SK-N-SH treated with all-trans-retinoic acid at 6 μM for 48 hours (cell line): Measurements from ENCODE around the gene MAGEC3.

Experiments
- ARNTL ChIP-seq: fragments of 450-650 bp; formaldehyde crosslinking; IDR thresholded peaks from 2 replicates; pipeline ENCODE4 v1.5.0; 2020; ENCODE audit warnings: low read depth, mild to moderate bottlenecking, moderate library complexity, borderline replicate concordance
- CSDC2 ChIP-seq: fragments of 250-450 bp; sonication (Bioruptor Pico); IDR thresholded peaks from 2 replicates; pipeline ENCODE4 v1.5.0; 2020; ENCODE audit warnings: mild to moderate bottlenecking, moderate library complexity
- ISL1 ChIP-seq: fragments of 250-450 bp; sonication (Bioruptor Pico); IDR thresholded peaks from 2 replicates; pipeline ENCODE4 v2.1.2; 2022; ENCODE audit warnings: mild to moderate bottlenecking, moderate library complexity
- PPARA ChIP-seq: fragments of 250-450 bp; sonication (Bioruptor Pico); IDR thresholded peaks from 2 replicates; pipeline ENCODE4 v1.5.0; 2020; ENCODE audit warnings: mild to moderate bottlenecking, borderline replicate concordance
- RARB ChIP-seq: fragments of 250-450 bp; sonication (Bioruptor Pico); IDR thresholded peaks from 2 replicates; pipeline ENCODE4 v1.8.0; 2021; ENCODE audit warnings: mild to moderate bottlenecking, moderate library complexity
- SNAI2 ChIP-seq: fragments of 250-450 bp; sonication (Bioruptor Pico); IDR thresholded peaks from 2 replicates; pipeline ENCODE4 v1.5.0; 2020; ENCODE audit warnings: mild to moderate bottlenecking, moderate library complexity
- ZFP3 ChIP-seq: fragments of 250-450 bp; sonication (Bioruptor Pico); IDR thresholded peaks from 2 replicates; pipeline ENCODE4 v1.5.0; 2020; ENCODE audit warnings: mild to moderate bottlenecking, moderate library complexity
- ZFP30 ChIP-seq: fragments of 450-650 bp; formaldehyde crosslinking; IDR thresholded peaks from 2 replicates; pipeline ENCODE4 v1.5.0; 2022; ENCODE audit warnings: mild to moderate bottlenecking, moderate library complexity
- ZNF565 ChIP-seq: fragments of 450-650 bp; formaldehyde crosslinking; conservative IDR thresholded peaks from 2 replicates; pipeline ENCODE4 v1.5.0; 2020; ENCODE audit warnings: low read depth, mild to moderate bottlenecking, moderate library complexity
- ZNF8 ChIP-seq: fragments of 450-650 bp; formaldehyde crosslinking; IDR thresholded peaks from 2 replicates; pipeline ENCODE4 v1.5.0; 2020; ENCODE audit warnings: mild to moderate bottlenecking, moderate library complexity
- TF ChIP-seq, protein P1 (sequence below): fragments of 250-450 bp; sonication (Bioruptor Pico); IDR thresholded peaks from 2 replicates; pipeline ENCODE4 v1.8.0; 2021; ENCODE audit warnings: low read depth, mild to moderate bottlenecking, moderate library complexity, borderline replicate concordance
- TF ChIP-seq, protein P2 (sequence below): fragments of 250-450 bp; sonication (Bioruptor Pico); IDR thresholded peaks from 2 replicates; pipeline ENCODE4 v1.5.0; 2020; ENCODE audit warnings: mild to moderate bottlenecking, moderate library complexity

DNA sequence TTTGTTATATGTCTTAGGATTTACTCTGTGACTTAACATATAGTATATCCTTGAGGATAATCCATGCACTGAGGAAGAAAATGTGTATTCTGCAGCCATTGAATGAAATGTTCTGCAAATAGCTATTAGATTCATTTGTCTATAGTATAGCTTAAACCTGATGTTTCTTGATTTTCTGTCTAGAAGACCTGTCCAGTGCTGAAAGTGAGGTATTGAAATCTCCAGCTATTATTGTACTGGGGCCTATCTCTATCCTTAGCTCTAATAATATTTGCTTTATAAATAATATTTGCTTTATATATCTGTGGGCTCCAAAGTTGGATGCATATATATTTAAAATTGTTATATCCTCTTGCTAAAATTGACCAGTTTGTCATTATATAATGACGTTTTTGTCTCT, 26.7 kb upstream of the MAGEC3 start:
- TF ChIP-seq, protein P1, sequence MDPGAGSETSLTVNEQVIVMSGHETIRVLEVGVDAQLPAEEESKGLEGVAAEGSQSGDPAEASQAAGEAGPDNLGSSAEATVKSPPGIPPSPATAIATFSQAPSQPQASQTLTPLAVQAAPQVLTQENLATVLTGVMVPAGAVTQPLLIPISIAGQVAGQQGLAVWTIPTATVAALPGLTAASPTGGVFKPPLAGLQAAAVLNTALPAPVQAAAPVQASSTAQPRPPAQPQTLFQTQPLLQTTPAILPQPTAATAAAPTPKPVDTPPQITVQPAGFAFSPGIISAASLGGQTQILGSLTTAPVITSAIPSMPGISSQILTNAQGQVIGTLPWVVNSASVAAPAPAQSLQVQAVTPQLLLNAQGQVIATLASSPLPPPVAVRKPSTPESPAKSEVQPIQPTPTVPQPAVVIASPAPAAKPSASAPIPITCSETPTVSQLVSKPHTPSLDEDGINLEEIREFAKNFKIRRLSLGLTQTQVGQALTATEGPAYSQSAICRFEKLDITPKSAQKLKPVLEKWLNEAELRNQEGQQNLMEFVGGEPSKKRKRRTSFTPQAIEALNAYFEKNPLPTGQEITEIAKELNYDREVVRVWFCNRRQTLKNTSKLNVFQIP (CRISPR knock-in tag) = no peak
- TF ChIP-seq ZNF8 (CRISPR knock-in tag) (no peak), ARNTL (no peak), ZFP3 (CRISPR knock-in tag) (no peak), RARB (CRISPR knock-in tag) (no peak), CSDC2 (CRISPR knock-in tag) (no peak), ZNF565 (CRISPR knock-in tag) (no peak), SNAI2 (CRISPR knock-in tag) (no peak), ZFP30 (CRISPR knock-in tag) (no peak), PPARA (no peak), ISL1 (no peak)
- TF ChIP-seq, protein P2, sequence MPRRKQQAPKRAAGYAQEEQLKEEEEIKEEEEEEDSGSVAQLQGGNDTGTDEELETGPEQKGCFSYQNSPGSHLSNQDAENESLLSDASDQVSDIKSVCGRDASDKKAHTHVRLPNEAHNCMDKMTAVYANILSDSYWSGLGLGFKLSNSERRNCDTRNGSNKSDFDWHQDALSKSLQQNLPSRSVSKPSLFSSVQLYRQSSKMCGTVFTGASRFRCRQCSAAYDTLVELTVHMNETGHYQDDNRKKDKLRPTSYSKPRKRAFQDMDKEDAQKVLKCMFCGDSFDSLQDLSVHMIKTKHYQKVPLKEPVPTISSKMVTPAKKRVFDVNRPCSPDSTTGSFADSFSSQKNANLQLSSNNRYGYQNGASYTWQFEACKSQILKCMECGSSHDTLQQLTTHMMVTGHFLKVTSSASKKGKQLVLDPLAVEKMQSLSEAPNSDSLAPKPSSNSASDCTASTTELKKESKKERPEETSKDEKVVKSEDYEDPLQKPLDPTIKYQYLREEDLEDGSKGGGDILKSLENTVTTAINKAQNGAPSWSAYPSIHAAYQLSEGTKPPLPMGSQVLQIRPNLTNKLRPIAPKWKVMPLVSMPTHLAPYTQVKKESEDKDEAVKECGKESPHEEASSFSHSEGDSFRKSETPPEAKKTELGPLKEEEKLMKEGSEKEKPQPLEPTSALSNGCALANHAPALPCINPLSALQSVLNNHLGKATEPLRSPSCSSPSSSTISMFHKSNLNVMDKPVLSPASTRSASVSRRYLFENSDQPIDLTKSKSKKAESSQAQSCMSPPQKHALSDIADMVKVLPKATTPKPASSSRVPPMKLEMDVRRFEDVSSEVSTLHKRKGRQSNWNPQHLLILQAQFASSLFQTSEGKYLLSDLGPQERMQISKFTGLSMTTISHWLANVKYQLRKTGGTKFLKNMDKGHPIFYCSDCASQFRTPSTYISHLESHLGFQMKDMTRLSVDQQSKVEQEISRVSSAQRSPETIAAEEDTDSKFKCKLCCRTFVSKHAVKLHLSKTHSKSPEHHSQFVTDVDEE (CRISPR knock-in tag) = no peak
